ENCODE data around the gene MORN2. TPM values are rescaled to one million over a fixed set of nuclear protein-coding genes. Genes with fewer than 3 reads are reported as not detected.

The MORN2 gene
- total RNA-seq, 2 donors from 2014 or later, result 9.2 to 11.5 TPM

GRCh38 chr2:38889045-38889444 lies 13.3 kb downstream of the MORN2 start:
- Histone ChIP-seq H3K27ac (no peak overlapping the region), H3K9me3 (no peaks in the 10 kb centered on the region), H3K9ac (ENCODE audit: low read depth in 2 of 2, low read length in 2 of 2) (no peak overlapping the region), H3K4me3 (no peak overlapping the region), H3K27me3 (no peaks in the 10 kb centered on the region), H3K36me3 (no peaks in the 10 kb centered on the region), H3K4me1 (no peaks in the 10 kb centered on the region)
- intact Hi-C loops (cut with DNase I), result no loop called here
- DNase-seq, result no peak
- TF ChIP-seq CTCF (IDR thresholded peaks at IDR 0.05), result no peak

GRCh38 chr2:38889575-38889974 lies 13.8 kb downstream of the MORN2 start, which contains the start of gene ARHGEF33:
Gene ARHGEF33 (plus strand): TSS chr2:38889875. CDS start chr2:38919448, 29,573 bp downstream.
- H3K27ac ChIP-seq, result no peak within 1 kb of the TSS
- no peak for TF ChIP-seq CTCF (IDR thresholded peaks at IDR 0.05)
- no peak within 1 kb of the TSS for H3K9ac ChIP-seq (ENCODE audit: low read depth in 2 of 2, low read length in 2 of 2)
- H3K36me3 ChIP-seq, result no peaks in the 10 kb centered on the region
- intact Hi-C loops (cut with DNase I), result no loop called here
- no peaks in the 10 kb centered on the region for H3K9me3 ChIP-seq
- H3K27me3 ChIP-seq, result no peaks in the 10 kb centered on the region
- H3K4me3 ChIP-seq, result no peak within 1 kb of the TSS
- DNase-seq, result no peak
- H3K4me1 ChIP-seq, result no peaks in the 10 kb centered on the region

- Histone ChIP-seq H3K4me1 (no peaks in the 10 kb centered on the region), H3K27me3 (no peaks in the 10 kb centered on the region), H3K9ac (ENCODE audit: low read depth in 2 of 2, low read length in 2 of 2) (no peak overlapping the region), H3K27ac (no peak overlapping the region), H3K4me3 (no peak overlapping the region), H3K9me3 (no peaks in the 10 kb centered on the region), H3K36me3 (no peaks in the 10 kb centered on the region)
- no peak for DNase-seq
- no peak for TF ChIP-seq CTCF (IDR thresholded peaks at IDR 0.05)
- intact Hi-C loops (cut with DNase I), result no loop called here
These were observed 17.0 kb downstream of the MORN2 start for GRCh38 chr2:38892819-38893218.

GRCh38 chr2:38898256-38898655 lies 22.5 kb downstream of the MORN2 start:
- no peaks in the 10 kb centered on the region for H3K4me1 ChIP-seq
- H3K27me3 ChIP-seq, result no peaks in the 10 kb centered on the region
- no peaks in the 10 kb centered on the region for H3K36me3 ChIP-seq
- no peaks in the 10 kb centered on the region for H3K9me3 ChIP-seq
- no peak for TF ChIP-seq CTCF (IDR thresholded peaks at IDR 0.05)
- H3K4me3 ChIP-seq, result no peak overlapping the region
- no peak overlapping the region for H3K27ac ChIP-seq
- DNase-seq, result no peak
- no peak overlapping the region for H3K9ac ChIP-seq (ENCODE audit: low read depth in 2 of 2, low read length in 2 of 2)
- intact Hi-C loops (cut with DNase I), result no loop called here

GRCh38 chr2:38900726-38901125 lies 24.9 kb downstream of the MORN2 start:
- Histone ChIP-seq H3K4me3 (no peak overlapping the region), H3K9ac (ENCODE audit: low read depth in 2 of 2, low read length in 2 of 2) (no peak overlapping the region), H3K4me1 (no peaks in the 10 kb centered on the region), H3K27me3 (no peaks in the 10 kb centered on the region), H3K9me3 (no peaks in the 10 kb centered on the region), H3K27ac (no peak overlapping the region), H3K36me3 (no peaks in the 10 kb centered on the region)
- no peak for TF ChIP-seq CTCF (IDR thresholded peaks at IDR 0.05)
- no peak for DNase-seq
- intact Hi-C loops (cut with DNase I), result no loop called here

- intact Hi-C loops (cut with DNase I), result no loop called here
- DNase-seq, result no peak
- TF ChIP-seq CTCF (IDR thresholded peaks at IDR 0.05), result no peak
These were observed 29.5 kb downstream of the MORN2 start for GRCh38 chr2:38905251-38905650.

More at GRCh38 chr2:38905251-38905650, 29.5 kb downstream of the MORN2 start:
- Histone ChIP-seq H3K36me3 (no peaks in the 10 kb centered on the region), H3K9ac (ENCODE audit: low read depth in 2 of 2, low read length in 2 of 2) (no peak overlapping the region), H3K9me3 (no peaks in the 10 kb centered on the region), H3K4me1 (no peaks in the 10 kb centered on the region), H3K27me3 (no peaks in the 10 kb centered on the region), H3K4me3 (no peak overlapping the region), H3K27ac (no peak overlapping the region)
